Stimulated activated CD4-positive, alpha-beta T cell treated with anti-CD3 and anti-CD28 coated beads, TNF-alpha, amount 100 ng/mL, for 1 hour (primary cell): ENCODE results near the gene MTMR1.

Experiments
- DNase-seq, 3 donors: peaks; one replicate each; pipeline ENCODE4 v3.0.0-alpha.2; 2020; ENCODE audit warnings: low read depth in 3 of 3, low spot score in 1 of 3

MTMR1 gene

DNA sequence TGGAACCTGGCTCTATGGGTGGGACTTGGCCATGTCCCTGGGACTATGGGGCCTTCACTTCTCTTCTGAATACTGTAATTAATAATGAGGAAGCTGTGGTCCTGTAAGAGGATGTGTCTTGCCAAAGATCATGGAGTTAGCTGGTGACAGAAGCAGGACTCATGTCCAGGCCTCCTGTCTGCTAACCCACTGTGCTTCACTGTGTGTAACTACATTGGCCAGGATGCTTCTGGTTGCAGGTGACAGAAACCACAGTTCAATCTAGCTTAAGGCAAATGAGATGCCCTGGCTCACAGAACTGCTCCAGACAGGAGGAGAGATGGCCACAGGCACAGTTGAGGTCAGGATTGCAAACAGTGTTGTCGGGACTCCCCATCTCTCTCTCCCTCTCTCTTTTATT, 3.1 kb downstream of the MTMR1 start:
- no peak for DNase-seq

- DNase-seq = no peak
Measured at GRCh38 chrX:150696866-150697265, 3.7 kb downstream of the MTMR1 start.

DNA sequence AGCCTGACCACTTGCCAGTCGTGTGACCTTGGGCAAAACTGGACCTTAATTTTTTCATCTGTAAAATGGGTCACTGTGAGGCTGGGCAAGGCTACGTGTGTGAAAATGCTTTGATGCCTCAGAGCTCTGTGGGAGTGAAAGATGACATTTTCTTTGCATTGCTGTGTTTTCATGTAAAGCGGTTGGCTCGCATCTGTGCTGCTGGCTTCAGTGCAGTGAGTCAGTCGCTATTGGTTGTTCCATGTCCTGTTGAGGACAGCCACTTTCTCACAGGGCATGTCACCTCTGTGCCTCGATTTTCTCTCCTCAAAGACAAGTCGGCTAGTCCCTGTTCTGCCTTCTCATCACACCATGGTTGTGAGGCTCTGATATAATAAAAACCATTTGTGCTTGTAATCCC, 4.4 kb downstream of the MTMR1 start:
- no peak for DNase-seq

GRCh38 chrX:150698981-150699380, 5.8 kb downstream of the MTMR1 start:
- no peak for DNase-seq

- no peak for DNase-seq
Measured at GRCh38 chrX:150700107-150700506, 6.9 kb downstream of the MTMR1 start.

DNA sequence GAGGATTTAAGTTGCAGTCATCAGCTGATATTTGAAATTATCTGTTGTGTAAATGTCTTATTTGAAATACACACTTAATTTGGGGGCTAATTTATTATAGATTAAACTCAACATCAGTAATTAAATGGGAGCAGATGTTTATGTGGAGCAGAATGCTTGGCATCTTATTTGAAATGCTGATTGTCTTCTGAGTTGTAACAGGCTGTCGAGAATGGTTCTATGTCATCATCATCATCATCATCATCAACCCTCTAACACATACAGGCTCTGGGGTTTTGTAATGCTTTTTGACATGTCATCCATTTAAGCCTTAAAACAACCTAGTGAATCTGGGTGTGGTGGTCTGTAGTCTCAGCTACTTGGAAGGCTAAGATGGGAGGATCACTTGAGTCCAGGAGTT, 8.2 kb downstream of the MTMR1 start:
- no peak for DNase-seq

GRCh38 chrX:150702966-150703694, 9.9 kb downstream of the MTMR1 start:
- no peak for DNase-seq

GRCh38 chrX:150703695-150703974, 10.4 kb downstream of the MTMR1 start:
- no peak for DNase-seq

DNA sequence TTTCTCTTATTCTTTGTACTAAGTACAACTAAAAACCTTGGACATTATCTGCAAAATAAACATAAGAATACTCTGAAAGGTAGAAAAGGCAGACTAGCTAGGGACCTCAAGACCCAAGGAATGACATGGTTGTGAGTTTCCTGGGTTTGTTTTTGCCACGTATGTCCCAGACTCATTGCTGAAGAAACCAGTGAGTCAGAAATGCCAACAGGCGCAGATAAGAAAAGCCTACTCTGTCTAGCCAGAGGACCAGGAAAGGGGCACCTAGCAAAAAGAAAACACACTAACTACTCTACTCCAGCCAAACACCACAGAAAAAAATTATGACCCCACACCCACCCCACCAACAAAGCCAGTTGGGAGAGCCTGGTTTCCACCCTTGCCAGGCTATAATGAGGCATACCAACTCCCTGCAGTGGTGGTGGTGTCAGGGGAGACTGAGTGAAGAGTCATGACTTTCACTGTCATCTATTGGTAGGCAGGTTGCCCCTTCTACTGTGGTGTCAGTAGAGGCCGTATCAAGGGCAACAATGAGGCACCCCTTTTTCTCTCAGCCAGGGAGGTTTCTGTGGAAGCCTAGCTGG, 10.9 kb downstream of the MTMR1 start:
- no peak for DNase-seq

DNA sequence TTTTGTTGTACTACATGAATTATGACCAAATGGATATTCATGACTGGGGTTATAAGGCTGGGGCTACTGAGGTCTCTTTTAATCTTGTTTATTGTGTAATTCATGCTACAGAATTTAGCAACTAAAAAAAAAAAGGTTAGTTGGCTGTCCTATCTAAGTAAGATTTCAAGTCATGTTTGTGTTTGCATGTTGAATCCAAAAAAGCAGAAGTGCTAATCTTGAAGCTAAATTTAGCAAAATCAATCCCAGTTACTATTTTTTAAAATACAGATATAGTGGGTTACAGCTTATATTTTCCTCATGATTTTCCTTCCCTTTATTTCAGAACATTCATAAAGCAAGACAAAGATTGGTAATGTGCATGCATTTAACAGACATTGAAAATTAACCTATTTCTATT, 19.4 kb downstream of the MTMR1 start:
- DNase-seq = no peak

- DNase-seq = no peak
Measured at GRCh38 chrX:150715184-150715583, 22.0 kb downstream of the MTMR1 start.

- DNase-seq = no peak
Measured at GRCh38 chrX:150719621-150720020, 26.4 kb downstream of the MTMR1 start.

DNA sequence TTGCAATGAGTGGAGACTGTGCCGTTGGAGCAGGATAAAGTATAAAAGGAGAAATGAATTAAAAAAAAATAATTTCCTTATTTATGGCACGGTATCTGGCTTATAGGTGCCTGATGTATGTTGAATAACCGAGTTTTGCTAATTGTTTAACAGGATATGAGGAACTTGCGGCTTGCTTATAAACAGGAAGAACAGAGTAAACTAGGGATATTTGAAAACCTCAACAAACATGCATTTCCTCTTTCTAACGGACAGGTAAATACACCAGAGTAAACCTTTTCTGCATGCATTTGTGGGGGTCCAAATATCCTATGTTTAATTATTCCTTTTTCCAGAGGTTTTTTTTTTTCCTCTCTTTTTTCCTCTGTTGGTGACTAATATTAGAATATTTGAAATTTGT, 36.8 kb downstream of the MTMR1 start:
- no peak for DNase-seq

DNA sequence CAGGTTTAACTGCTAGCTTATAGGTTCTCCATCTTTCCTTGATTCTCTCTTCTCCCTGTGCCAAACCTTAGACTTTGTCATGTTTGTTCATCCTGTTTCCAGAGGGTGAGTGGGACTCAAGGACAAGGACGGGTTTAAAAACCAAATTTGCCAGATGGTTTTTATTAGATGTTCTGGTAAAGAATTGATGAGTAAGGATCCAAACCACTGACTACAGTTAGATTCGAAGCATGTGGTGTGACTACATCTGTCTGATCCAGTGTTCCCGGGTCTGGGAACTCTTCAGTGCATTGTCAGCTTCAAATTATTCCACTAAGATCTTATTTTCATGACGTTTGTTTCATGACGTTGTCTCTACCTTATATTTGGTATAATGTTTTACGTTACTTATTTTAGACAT, 37.5 kb downstream of the MTMR1 start:
- DNase-seq = no peak

DNA sequence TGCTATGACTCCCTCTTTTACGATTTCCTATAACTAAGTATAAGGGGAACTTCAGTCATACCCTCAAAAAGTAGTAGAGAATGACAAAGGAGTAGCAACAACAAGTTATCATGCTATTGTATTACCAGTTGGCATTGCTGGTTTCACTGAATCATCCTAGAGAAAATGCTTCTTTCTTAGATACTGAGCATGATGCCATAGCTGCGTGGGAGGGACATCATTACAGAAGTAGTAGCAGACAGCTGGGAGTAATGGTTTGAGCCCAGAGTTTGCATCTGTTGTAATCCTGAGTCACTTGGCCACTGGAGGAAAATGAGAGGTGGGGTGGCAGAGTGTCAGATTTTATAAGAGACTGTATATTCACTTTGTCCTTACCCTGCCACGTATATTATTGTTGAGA, 38.6 kb downstream of the MTMR1 start:
- DNase-seq = peak in 1 of 3 donors; percentile 5

DNA sequence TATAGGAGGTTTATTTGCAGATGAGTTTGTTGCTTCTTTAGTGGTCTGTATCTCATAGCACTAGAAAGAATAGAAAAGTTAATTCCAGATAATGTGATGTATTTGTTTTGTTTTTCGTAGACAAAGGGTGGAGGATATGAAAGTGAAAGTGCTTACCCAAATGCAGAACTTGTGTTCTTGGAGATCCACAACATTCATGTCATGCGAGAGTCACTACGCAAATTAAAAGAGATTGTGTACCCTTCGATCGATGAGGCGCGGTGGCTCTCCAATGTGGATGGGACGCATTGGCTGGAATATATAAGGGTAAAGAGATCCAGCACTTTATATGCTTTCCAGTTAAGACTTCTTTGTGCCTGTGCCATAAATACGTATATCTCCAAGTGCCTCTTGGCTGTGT, 43.3 kb downstream of the MTMR1 start:
- DNase-seq = no peak

- no peak for DNase-seq
Measured at GRCh38 chrX:150752124-150752523, 58.9 kb downstream of the MTMR1 start.

DNA sequence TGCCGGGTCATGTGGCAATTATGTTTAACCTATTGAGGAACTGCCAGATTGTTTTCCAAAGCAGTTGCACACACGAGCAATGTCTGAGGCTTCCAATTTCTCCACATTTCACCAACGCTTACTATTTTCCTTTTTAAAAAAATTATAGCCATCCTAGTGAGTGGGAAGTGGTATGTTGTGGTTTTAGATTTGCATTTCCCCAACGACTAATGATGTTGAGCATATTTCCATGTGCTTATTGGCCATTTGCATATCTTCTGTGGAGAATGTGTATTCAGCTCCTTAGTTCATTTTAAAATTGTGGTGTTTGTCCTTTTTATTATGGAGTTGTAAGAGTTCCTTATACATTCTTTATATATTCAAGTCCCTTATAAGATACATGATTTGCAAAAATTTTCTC, 60.2 kb downstream of the MTMR1 start:
- no peak for DNase-seq

- DNase-seq = no peak
Measured at GRCh38 chrX:150753968-150754367, 60.8 kb downstream of the MTMR1 start.

- DNase-seq = no peak
Measured at GRCh38 chrX:150757371-150757770, 64.2 kb downstream of the MTMR1 start.

- no peak for DNase-seq
Measured at GRCh38 chrX:150759568-150760416, 66.6 kb downstream of the MTMR1 start.

GRCh38 chrX:150761176-150761818, 68.1 kb downstream of the MTMR1 start:
- no peak for DNase-seq
